HG02870 (cell line): ENCODE measurements around the gene E2F1.
A peak's percentile ranks its signal among the peaks of the same experiment; 100 is the strongest.
"Not testable (repeated sequence)": the region's sequence is repeated elsewhere in the genome, so short reads cannot be mapped to it uniquely, and the experiment has no call there.

ENCODE experiments used
- ATAC-seq: cut with Tn5 transposase; IDR thresholded peaks from one replicate; pipeline ENCODE4 v1.9.1; 2021; ENCODE audit warnings: mild to moderate bottlenecking, moderate library complexity; ENCODE audit not compliant: unreplicated experiment

The E2F1 gene

DNA sequence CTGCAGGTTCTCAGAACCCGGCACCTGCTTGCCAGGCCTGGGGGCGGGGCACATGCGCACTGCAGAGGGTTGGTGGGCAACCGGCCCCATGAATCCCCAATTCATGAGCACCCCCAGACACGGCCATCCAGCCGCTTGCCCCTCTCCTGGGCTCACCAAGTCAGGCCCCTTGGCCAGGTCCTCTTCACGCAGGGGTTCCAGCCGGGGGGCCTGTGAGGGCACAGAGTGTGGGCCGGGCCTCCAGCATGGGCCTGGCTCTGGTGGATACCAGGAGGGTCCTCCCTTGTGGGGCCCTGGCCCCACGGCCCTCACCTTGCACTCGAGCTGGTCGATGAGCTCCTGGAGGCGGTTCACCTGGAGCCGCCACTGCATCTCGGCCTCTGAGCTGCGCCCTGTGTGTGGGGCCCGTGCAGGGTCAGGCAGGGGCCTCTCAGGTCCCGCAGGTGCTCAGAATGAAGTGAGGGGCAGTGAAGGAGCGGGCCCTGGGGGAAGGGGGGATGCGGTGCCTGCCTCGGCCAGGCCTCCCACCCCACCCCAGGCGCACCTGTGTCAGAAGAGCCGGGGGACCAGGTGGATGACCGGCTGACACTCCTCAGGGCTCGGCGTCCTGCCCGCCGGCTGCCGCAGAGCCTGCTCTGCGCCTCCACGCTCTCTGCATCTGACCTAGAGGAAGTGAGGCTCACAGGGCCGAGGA, 26.7 kb downstream of the E2F1 start:
- ATAC-seq = no peak

GRCh38 chr20:33658929-33659328, 27.3 kb downstream of the E2F1 start:
- ATAC-seq = no peak

GRCh38 chr20:33658510-33658909, 27.7 kb downstream of the E2F1 start:
- no peak for ATAC-seq

DNA sequence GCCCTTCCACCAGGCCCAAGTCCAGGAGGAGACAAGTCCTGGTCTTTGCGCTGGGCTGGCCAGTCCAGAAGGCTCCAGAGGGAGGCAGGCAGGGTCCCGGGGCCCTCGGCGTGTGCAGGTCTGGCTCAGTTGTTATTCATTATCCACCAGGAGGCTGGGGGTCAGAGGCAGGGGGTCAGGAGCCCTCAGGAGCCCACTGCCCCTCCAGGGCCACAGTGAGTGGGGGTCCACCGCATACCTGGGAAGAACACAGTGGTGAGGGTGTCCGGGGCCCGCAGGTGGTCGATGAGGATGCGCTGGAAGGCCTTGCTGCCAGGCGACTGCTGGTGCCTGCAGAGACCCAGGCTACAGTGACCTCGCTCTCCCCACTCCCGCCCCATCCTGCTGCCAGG, 28.5 kb downstream of the E2F1 start:
- ATAC-seq = no peak

- ATAC-seq = no peak
Measured at GRCh38 chr20:33656783-33657703, 29.1 kb downstream of the E2F1 start.

DNA sequence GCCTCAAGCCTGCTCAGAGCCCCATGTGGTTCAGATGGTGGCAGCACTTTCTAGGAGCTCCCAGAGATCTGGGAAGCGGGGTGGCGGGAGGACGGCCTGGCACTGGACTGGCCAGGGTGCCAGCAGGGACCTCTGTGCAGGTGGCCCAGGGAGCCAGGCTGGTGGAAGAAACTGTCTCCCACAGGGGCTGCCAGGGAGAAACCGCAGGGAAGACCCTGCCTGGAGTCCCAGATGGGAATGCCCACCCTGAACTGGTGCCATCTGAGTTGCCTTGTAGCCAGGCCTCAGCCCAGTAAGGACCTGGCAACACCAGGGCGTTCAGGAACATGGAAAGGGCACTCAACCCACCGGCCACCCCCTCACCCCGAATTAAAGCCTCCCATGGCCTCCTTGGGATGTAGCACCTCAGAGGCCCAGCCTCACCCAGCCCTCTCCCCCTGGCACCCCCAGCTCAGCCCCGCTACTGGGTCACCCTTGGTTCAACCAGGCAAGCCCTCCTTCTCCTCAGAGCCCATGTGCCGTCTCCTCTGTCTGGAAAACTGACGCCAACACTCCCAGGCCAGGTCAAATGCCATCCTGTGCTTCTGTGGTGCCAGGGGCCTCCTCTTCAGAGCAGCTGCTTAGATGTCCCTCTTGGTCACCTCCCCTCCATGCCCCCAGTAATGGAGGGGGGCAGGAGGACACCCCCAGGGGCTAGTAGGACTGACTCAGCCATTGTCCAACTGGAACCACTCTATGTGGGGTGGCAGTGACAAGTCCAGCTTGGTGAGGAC, 30.0 kb downstream of the E2F1 start:
- no peak for ATAC-seq

GRCh38 chr20:33655164-33655563, 31.0 kb downstream of the E2F1 start:
- ATAC-seq = no peak

GRCh38 chr20:33654680-33655161, 31.5 kb downstream of the E2F1 start:
- ATAC-seq = no peak

DNA sequence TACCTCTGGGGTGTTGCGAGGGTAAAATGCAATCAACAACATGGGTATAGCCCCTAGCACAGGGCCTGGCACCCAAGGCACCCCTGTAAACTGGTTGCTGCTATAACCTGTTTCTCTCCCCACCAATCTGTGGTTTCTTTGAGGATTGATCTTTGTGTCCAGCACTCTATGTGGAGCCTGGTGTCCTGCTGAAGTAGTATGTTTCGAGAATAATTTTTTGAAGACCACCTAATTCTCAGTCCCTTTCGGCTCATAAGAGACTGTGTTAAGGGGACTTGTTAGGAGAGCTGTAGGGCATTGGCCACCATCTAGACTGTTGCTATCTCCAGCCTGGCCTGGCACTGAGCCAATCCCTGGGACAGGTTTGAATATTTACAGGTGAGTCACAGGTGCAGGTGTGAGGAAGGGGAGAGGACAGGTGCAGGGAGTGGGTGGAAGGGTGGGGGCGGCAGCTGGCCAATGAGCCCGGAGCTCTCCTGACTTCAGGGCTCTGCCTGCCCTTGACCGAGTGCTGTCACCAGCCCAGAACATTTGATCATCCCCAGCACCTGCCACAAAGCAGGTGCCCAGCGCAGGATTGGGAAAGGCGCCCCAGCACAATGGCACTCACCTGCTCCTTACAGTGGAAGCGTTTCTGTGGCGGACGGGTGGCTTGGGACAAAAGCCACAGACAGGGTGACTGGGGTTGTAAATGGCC, 32.1 kb downstream of the E2F1 start:
- no peak for ATAC-seq

- no peak for ATAC-seq
Measured at GRCh38 chr20:33653218-33653899, 32.8 kb downstream of the E2F1 start.

DNA sequence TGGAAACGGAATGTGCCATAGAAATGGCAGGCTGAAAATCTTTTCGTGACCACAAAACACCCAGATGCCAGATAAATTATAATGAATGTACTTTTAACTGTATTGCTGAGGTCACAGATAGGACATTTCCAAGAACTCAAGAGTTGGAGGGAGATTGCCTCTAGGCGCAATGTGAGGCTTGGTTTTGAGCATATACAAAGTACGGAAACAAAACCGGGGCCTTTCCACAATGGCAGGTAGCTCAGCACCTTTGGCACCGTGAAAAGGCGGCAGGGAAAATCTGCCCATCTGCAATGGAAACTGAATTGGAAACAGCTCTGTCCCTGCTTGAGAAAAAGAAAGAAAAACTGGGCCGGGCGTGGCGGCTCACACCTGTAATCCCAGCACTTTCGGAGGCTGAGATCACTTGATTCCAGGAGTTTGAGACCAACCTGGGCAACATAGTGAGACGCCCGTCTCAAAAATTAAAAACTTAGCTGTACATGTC, 34.6 kb downstream of the E2F1 start:
- ATAC-seq = no peak

GRCh38 chr20:33650753-33651561, 35.2 kb downstream of the E2F1 start:
- no peak for ATAC-seq

DNA sequence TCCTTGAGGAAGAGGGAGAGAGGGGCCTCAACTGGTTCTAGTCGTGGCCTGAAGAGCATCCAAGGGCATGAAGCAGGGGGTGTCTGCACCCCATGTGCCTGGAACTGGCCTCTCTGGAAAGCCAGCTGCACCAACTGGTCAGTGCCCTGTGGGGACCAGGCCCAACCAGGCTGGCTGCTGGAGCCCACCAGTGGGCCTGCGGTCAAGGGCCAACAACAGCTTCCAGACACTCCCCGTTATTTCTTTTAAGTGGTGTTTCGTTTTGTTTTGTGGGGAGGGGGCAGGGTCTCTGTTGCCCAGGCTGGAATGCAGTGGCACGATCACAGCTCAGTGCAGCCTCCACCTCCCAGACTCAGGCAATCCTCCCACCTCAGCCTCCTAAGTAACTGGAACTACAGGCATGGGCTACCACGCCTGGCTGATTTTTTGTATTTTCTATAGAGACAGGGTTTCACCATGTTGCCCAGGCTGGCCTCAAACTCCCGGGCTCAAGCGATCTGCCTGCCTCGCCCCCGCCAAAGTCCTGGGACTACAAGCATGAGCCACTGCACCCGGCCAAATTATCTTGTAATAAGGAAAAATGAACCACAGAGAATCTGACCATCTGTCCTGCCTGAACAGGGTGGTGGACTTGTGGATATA, 36.0 kb downstream of the E2F1 start:
- no peak for ATAC-seq

DNA sequence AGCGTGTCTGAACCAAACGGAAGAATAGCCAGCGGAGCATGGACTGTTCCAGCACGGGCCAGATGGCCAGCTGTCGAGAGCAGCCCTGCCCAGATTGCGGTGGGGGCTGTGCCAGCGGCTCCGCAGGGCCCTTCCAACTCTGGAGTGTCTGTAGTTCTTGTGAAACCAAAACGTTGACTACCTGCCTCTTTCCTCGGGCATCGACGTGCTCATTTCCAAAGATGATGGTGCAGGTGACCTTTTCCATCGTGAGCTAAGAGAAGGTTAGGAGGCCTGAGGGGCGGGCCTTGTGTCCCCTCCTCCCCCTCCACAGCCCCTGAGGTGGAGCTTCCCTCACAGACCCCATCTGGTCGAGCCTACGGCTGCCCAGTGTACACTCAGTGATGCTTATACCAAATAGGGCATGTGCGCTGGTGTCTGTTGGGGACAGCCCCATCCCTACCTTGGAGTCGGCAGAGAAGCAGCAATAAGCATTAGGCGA, 36.9 kb downstream of the E2F1 start:
- ATAC-seq = no peak

DNA sequence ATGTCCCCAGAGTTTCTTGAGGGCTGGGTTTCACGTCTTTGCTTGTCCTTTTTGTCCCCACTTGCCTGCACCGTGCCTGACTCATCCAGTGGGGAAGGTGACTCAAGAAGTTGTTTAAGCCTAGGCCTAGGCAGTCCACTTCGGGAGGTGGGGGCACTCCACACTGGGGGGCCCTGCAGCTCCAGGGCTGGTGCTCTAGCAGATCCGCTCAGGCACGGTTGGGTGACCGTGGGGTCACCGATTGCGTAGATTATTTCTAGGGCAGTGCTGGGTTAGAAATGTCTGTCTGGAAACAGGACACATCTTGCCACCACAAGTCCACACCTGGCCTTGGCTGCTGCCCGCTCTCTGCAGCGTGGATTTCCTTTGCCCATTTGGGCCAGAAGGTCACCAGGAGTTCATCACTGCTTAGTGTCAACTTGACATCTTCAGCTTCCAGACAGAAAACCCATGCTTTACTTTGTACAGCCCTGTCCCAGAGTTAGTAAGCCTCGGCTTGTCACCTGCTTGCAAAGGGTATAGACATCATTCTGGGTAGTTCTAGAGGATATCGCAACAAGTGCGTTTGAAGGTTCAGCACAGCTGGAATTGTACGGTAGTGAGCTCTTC, 37.7 kb downstream of the E2F1 start:
- no peak for ATAC-seq

GRCh38 chr20:33647603-33648395, 38.4 kb downstream of the E2F1 start:
- peak; percentile 56 for ATAC-seq

GRCh38 chr20:33646959-33647602, 39.1 kb downstream of the E2F1 start:
- not testable (repeated sequence) for ATAC-seq
